ENCODE results near the gene FUT2. TPM values are rescaled to one million over a fixed set of nuclear protein-coding genes. Genes with fewer than 3 reads are reported as not detected.
"Not testable (repeated sequence)": the region's sequence is repeated elsewhere in the genome, so short reads cannot be mapped to it uniquely, and the experiment has no call there.

FUT2 gene
- total and polyA plus RNA-seq, 2 donors (not counting 1 experiment from before 2014, with no cell fraction given): under 0.01 TPM; not detected in 1

DNA sequence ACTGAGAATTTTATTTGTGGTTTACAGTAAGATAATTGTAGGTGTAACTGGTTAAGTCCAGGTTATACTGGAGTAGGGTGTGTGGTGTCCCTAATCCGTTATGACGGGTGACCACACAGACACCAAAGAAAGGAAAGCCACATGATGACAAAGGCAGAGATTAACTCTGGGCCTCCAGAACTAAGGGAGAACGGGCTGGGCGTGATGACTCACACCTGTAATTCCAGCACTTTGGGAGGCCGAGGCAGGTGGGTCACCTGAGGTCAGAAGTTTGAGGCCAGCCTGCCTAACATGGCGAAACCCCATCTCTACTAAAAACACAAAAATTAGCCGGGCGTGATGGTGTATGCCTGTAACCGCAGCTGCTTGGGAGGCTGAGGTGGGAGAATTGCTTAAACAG, 10.2 kb upstream of the FUT2 start:
- Histone ChIP-seq H3K27ac (ENCODE audit: insufficient read depth, low read length) (no peak overlapping the region), H3K9me3 (ENCODE audit: control insufficient read depth, insufficient read depth, low read depth, low read length) (no peaks in the 10 kb centered on the region), H3K4me1 (ENCODE audit: control insufficient read depth, extremely low read depth, insufficient read depth, low read length) (no peaks in the 10 kb centered on the region), H3K4me3 (replicated peaks in 1 of 4; ENCODE audit: control extremely low read depth in 1 of 4, insufficient read depth in 1 of 4, low read depth in 3 of 4, low read length in 4 of 4) (no peak overlapping the region), H3K36me3 (ENCODE audit: control insufficient read depth, insufficient read depth, low read length) (no peaks in the 10 kb centered on the region), H3K79me2 (ENCODE audit: control insufficient read depth, insufficient read depth, low read length) (no peaks in the 10 kb centered on the region), H3K27me3 (ENCODE audit: control insufficient read depth, insufficient read depth, low read length) (no peaks in the 10 kb centered on the region), H3K4me2 (ENCODE audit: extremely low read depth, insufficient read depth, low read length) (no peak overlapping the region), H2AFZ (ENCODE audit: low read length) (no peak overlapping the region), H3K9ac (ENCODE audit: insufficient read depth, low read length) (no peak overlapping the region), H4K20me1 (ENCODE audit: control insufficient read depth, extremely low read depth, insufficient read depth, low read length) (no peaks in the 10 kb centered on the region)
- DNase-seq (ENCODE audit: low read depth in 2 of 2): no peak
- TF ChIP-seq CTCF (conservative IDR thresholded peaks at IDR 0.05 in 1 of 2, IDR thresholded peaks at IDR 0.05 in 1 of 2; ENCODE audit: low read depth in 1 of 2, low read length in 2 of 2) (no peak), EZH2 (IDR thresholded peaks at IDR 0.05; ENCODE audit: low read length, missing control alignments) (no peak)

GRCh38 chr19:48686088-48686487, 9.7 kb upstream of the FUT2 start:
- no peak overlapping the region for H2AFZ ChIP-seq (ENCODE audit: low read length)
- H3K4me2 ChIP-seq (ENCODE audit: extremely low read depth, insufficient read depth, low read length): no peak overlapping the region
- no peaks in the 10 kb centered on the region for H3K4me1 ChIP-seq (ENCODE audit: control insufficient read depth, extremely low read depth, insufficient read depth, low read length)
- H3K9me3 ChIP-seq (ENCODE audit: control insufficient read depth, insufficient read depth, low read depth, low read length): no peaks in the 10 kb centered on the region
- H3K27me3 ChIP-seq (ENCODE audit: control insufficient read depth, insufficient read depth, low read length): no peaks in the 10 kb centered on the region
- no peaks in the 10 kb centered on the region for H4K20me1 ChIP-seq (ENCODE audit: control insufficient read depth, extremely low read depth, insufficient read depth, low read length)
- no peak overlapping the region for H3K27ac ChIP-seq (ENCODE audit: insufficient read depth, low read length)
- no peaks in the 10 kb centered on the region for H3K36me3 ChIP-seq (ENCODE audit: control insufficient read depth, insufficient read depth, low read length)
- H3K9ac ChIP-seq (ENCODE audit: insufficient read depth, low read length): no peak overlapping the region
- no peak for TF ChIP-seq EZH2 (IDR thresholded peaks at IDR 0.05; ENCODE audit: low read length, missing control alignments)
- no peak for TF ChIP-seq CTCF (conservative IDR thresholded peaks at IDR 0.05 in 1 of 2, IDR thresholded peaks at IDR 0.05 in 1 of 2; ENCODE audit: low read depth in 1 of 2, low read length in 2 of 2)
- no peak for DNase-seq (ENCODE audit: low read depth in 2 of 2)
- no peak overlapping the region for H3K4me3 ChIP-seq (replicated peaks in 1 of 4; ENCODE audit: control extremely low read depth in 1 of 4, insufficient read depth in 1 of 4, low read depth in 3 of 4, low read length in 4 of 4)
- H3K79me2 ChIP-seq (ENCODE audit: control insufficient read depth, insufficient read depth, low read length): no peaks in the 10 kb centered on the region

GRCh38 chr19:48686637-48687036, 9.1 kb upstream of the FUT2 start:
- DNase-seq (ENCODE audit: low read depth in 2 of 2): not testable (repeated sequence)

More at GRCh38 chr19:48686637-48687036, 9.1 kb upstream of the FUT2 start:
- not testable (repeated sequence) for H3K4me1 ChIP-seq (ENCODE audit: control insufficient read depth, extremely low read depth, insufficient read depth, low read length); H3K4me2 ChIP-seq (ENCODE audit: extremely low read depth, insufficient read depth, low read length); H3K9me3 ChIP-seq (ENCODE audit: control insufficient read depth, insufficient read depth, low read depth, low read length); H3K9ac ChIP-seq (ENCODE audit: insufficient read depth, low read length); H3K4me3 ChIP-seq (replicated peaks in 1 of 4; ENCODE audit: control extremely low read depth in 1 of 4, insufficient read depth in 1 of 4, low read depth in 3 of 4, low read length in 4 of 4); H3K27ac ChIP-seq (ENCODE audit: insufficient read depth, low read length); H3K27me3 ChIP-seq (ENCODE audit: control insufficient read depth, insufficient read depth, low read length); H3K36me3 ChIP-seq (ENCODE audit: control insufficient read depth, insufficient read depth, low read length); H4K20me1 ChIP-seq (ENCODE audit: control insufficient read depth, extremely low read depth, insufficient read depth, low read length); H2AFZ ChIP-seq (ENCODE audit: low read length); H3K79me2 ChIP-seq (ENCODE audit: control insufficient read depth, insufficient read depth, low read length)
